Gastrocnemius medialis (tissue), 4 donors: Measurements from ENCODE around the gene GRIA3. TPM values are rescaled to one million over a fixed set of nuclear protein-coding genes. Genes with fewer than 3 reads are reported as not detected.
"Not testable (repeated sequence)": the region's sequence is repeated elsewhere in the genome, so short reads cannot be mapped to it uniquely, and the experiment has no call there.

Experiments
- ATAC-seq, 2 donors: fragments of 150-250 bp; one replicate each; pipeline ENCODE4 v1.9.1; 2016
- DNase-seq, 2 donors: peaks; one replicate each; pipeline ENCODE4 v3.0.0-alpha.2; 2019
- H3K27ac ChIP-seq, 4 donors: fragments of 200-600 bp; sonication (generic); 1 replicate in 1 of 4; 2 replicates in 3 of 4; pipeline ENCODE4 v1.5.1; 2016 to 2018; ENCODE audit warnings: mild to moderate bottlenecking in 2 of 4, moderate library complexity in 1 of 4
- H3K27me3 ChIP-seq, 3 donors: fragments of 200-600 bp; sonication (generic) in 2 of 3; 1 replicate in 1 of 3; 2 replicates in 2 of 3; pipeline versions ENCODE4 v1.5.1 to v1.6.0; 2016 to 2019; ENCODE audit warnings: mild to moderate bottlenecking in 1 of 3, moderate library complexity in 1 of 3
- H3K36me3 ChIP-seq, 2 donors: fragments of 200-600 bp; sonication (generic) in 1 of 2; one replicate each; pipeline ENCODE4 v1.5.1; 2017 to 2018
- H3K4me1 ChIP-seq, 2 donors: fragments of 200-600 bp; sonication (generic) in 1 of 2; one replicate each; pipeline ENCODE4 v1.5.1; 2016 to 2017; ENCODE audit warnings: mild to moderate bottlenecking in 2 of 2
- H3K4me3 ChIP-seq, 4 donors: fragments of 200-600 bp; sonication (generic) in 3 of 4; 1 replicate in 1 of 4; 2 replicates in 3 of 4; pipeline ENCODE4 v1.5.1; 2016 to 2019; ENCODE audit warnings: mild to moderate bottlenecking in 2 of 4
- H3K9me3 ChIP-seq, 3 donors: fragments of 200-600 bp; sonication (generic) in 2 of 3; 1 replicate in 1 of 3; 2 replicates in 2 of 3; pipeline ENCODE4 v1.5.1; 2016 to 2019
- CTCF ChIP-seq, 5 experiments: fragments of 450-650 bp in 3 of 5; fragments of 200-600 bp in 2 of 5; sonication (generic) in 2 of 5; IDR thresholded peaks in 4 of 5; conservative IDR thresholded peaks in 1 of 5; 1 replicate in 4 of 5; 2 replicates in 1 of 5; pipeline ENCODE4 v1.5.1; 2016 to 2019; ENCODE audit warnings: antibody characterized with exemption in 5 of 5, mild to moderate bottlenecking in 3 of 5, moderate library complexity in 3 of 5
- POLR2A ChIP-seq, 2 donors: fragments of 450-650 bp; IDR thresholded peaks; one replicate each; pipeline ENCODE4 v1.6.1; 2017; ENCODE audit warnings: antibody characterized with exemption in 2 of 2, mild to moderate bottlenecking in 2 of 2, moderate library complexity in 2 of 2
- in situ Hi-C, 4 donors: fragments of 200-750 bp; cut with MboI; loops; one replicate each; pipeline versions ENCODE4 v1.15.0 to v1.8.0; 2017; ENCODE audit warnings: low sequenced_read_pairs in 4 of 4
- intact Hi-C: fragments of 100-400 bp; cut with DNase I; formaldehyde crosslinking; loops from one replicate; pipeline ENCODE4 v1.15.1; 2023; ENCODE audit warnings: low total_unique reads
- total RNA-seq, 4 donors: library from RNA; depleted of rRNA; stranded (reverse); fragments of >200 nt; gene quantifications; one replicate each; pipeline versions ENCODE4 v1.1.0 to v1.2.3, GENCODE V29; 2016

The GRIA3 gene
- total RNA-seq, 4 donors from 2014 or later = 0.05 to 0.24 (median 0.09) TPM; not detected in 1

GRCh38 chrX:123436512-123437136, 252.5 kb downstream of the GRIA3 start:
- in situ Hi-C loops = no loop called here
- Histone ChIP-seq H3K4me3 (no peak overlapping the region), H3K36me3 (no peaks in the 10 kb centered on the region), H3K9me3 (no peaks in the 10 kb centered on the region), H3K27ac (no peak overlapping the region), H3K4me1 (no peaks in the 10 kb centered on the region), H3K27me3 (no peaks in the 10 kb centered on the region)
- no peak for DNase-seq
- no peak for ATAC-seq
- intact Hi-C loops = no loop called here
- TF ChIP-seq POLR2A (IDR thresholded peaks at IDR 0.05) (no peak), CTCF (IDR thresholded peaks at IDR 0.05 in 4 of 5, conservative IDR thresholded peaks at IDR 0.05 in 1 of 5) (no peak)

- intact Hi-C loops, DNase-seq, ATAC-seq, H3K27ac ChIP-seq, H3K9me3 ChIP-seq, H3K4me1 ChIP-seq, H3K27me3 ChIP-seq, H3K36me3 ChIP-seq, in situ Hi-C loops, H3K4me3 ChIP-seq: not testable (repeated sequence)
Observed at GRCh38 chrX:123439926-123440325, 255.8 kb downstream of the GRIA3 start.

GRCh38 chrX:123442764-123443163, 258.7 kb downstream of the GRIA3 start:
- no peaks in the 10 kb centered on the region for H3K36me3 ChIP-seq
- no peak overlapping the region for H3K4me3 ChIP-seq
- H3K9me3 ChIP-seq = no peaks in the 10 kb centered on the region
- in situ Hi-C loops (no loop called here), intact Hi-C loops (no loop called here)
- TF ChIP-seq POLR2A (IDR thresholded peaks at IDR 0.05) = no peak
- TF ChIP-seq CTCF (IDR thresholded peaks at IDR 0.05 in 4 of 5, conservative IDR thresholded peaks at IDR 0.05 in 1 of 5) = no peak
- DNase-seq (no peak), ATAC-seq (no peak)
- no peaks in the 10 kb centered on the region for H3K27me3 ChIP-seq
- no peak overlapping the region for H3K27ac ChIP-seq
- no peaks in the 10 kb centered on the region for H3K4me1 ChIP-seq

GRCh38 chrX:123447506-123447905, 263.4 kb downstream of the GRIA3 start:
- no peaks in the 10 kb centered on the region for H3K4me1 ChIP-seq
- DNase-seq (no peak), ATAC-seq (no peak)
- in situ Hi-C loops = no loop called here
- no peak overlapping the region for H3K27ac ChIP-seq
- no peaks in the 10 kb centered on the region for H3K27me3 ChIP-seq
- no peak overlapping the region for H3K4me3 ChIP-seq
- intact Hi-C loops = no loop called here
- no peaks in the 10 kb centered on the region for H3K36me3 ChIP-seq
- H3K9me3 ChIP-seq = no peaks in the 10 kb centered on the region
- TF ChIP-seq POLR2A (IDR thresholded peaks at IDR 0.05) = no peak
- TF ChIP-seq CTCF (IDR thresholded peaks at IDR 0.05 in 4 of 5, conservative IDR thresholded peaks at IDR 0.05 in 1 of 5) = no peak

- Histone ChIP-seq H3K4me3 (no peak overlapping the region), H3K4me1 (no peaks in the 10 kb centered on the region)
Observed at GRCh38 chrX:123449335-123449734, 265.3 kb downstream of the GRIA3 start.

More at GRCh38 chrX:123449335-123449734, 265.3 kb downstream of the GRIA3 start:
- Histone ChIP-seq H3K27me3 (no peaks in the 10 kb centered on the region), H3K27ac (no peak overlapping the region), H3K36me3 (no peaks in the 10 kb centered on the region), H3K9me3 (no peaks in the 10 kb centered on the region)
- DNase-seq (no peak), ATAC-seq (no peak)
- intact Hi-C loops (no loop called here), in situ Hi-C loops (no loop called here)
- TF ChIP-seq CTCF (IDR thresholded peaks at IDR 0.05 in 4 of 5, conservative IDR thresholded peaks at IDR 0.05 in 1 of 5) (no peak), POLR2A (IDR thresholded peaks at IDR 0.05) (no peak)
